KMS-11 (cell line): Measurements from ENCODE around the gene MEOX2.
A peak's percentile ranks its signal among the peaks of the same experiment; 100 is the strongest.

Experiments used
- H2AFZ ChIP-seq: fragments of 200-600 bp; sonication (generic); 2 replicates; pipeline ENCODE4 v1.6.1; 2016; ENCODE audit warnings: antibody characterized with exemption, mixed run types, low read depth
- H3K27ac ChIP-seq: fragments of 200-600 bp; sonication (generic); 2 replicates; pipeline ENCODE4 v1.6.1; 2016; ENCODE audit warnings: mild to moderate bottlenecking, mixed run types
- H3K27me3 ChIP-seq: fragments of 200-600 bp; sonication (generic); 2 replicates; pipeline ENCODE4 v1.6.1; 2017; ENCODE audit warnings: mild to moderate bottlenecking, low read depth, mixed run types, moderate library complexity; ENCODE audit not compliant: insufficient read depth
- H3K36me3 ChIP-seq: fragments of 200-600 bp; sonication (generic); 2 replicates; pipeline ENCODE4 v1.6.1; 2017; ENCODE audit warnings: mild to moderate bottlenecking, mixed run types; ENCODE audit not compliant: insufficient read depth
- H3K4me1 ChIP-seq: fragments of 200-600 bp; sonication (generic); 2 replicates; pipeline ENCODE4 v1.6.1; 2016; ENCODE audit warnings: mild to moderate bottlenecking, low read depth, mixed run types; ENCODE audit not compliant: poor library complexity, severe bottlenecking
- H3K4me2 ChIP-seq: fragments of 200-600 bp; sonication (generic); 2 replicates; pipeline ENCODE4 v1.7.0; 2016; ENCODE audit warnings: mild to moderate bottlenecking, mixed run types
- H3K4me3 ChIP-seq: fragments of 200-600 bp; sonication (generic); IDR thresholded peaks from 2 replicates; pipeline ENCODE4 v1.6.1; 2017; ENCODE audit warnings: low read depth, low read length, mixed read lengths; ENCODE audit not compliant: insufficient read depth
- H3K79me2 ChIP-seq: fragments of 200-600 bp; sonication (generic); 2 replicates; pipeline ENCODE4 v1.6.1; 2016; ENCODE audit warnings: low read depth, mixed run types; ENCODE audit not compliant: insufficient read depth
- H3K9ac ChIP-seq: fragments of 200-600 bp; sonication (generic); 2 replicates; pipeline ENCODE4 v1.6.1; 2016; ENCODE audit warnings: mild to moderate bottlenecking, mixed run types
- H4K20me1 ChIP-seq: fragments of 200-600 bp; sonication (generic); 2 replicates; pipeline ENCODE4 v1.6.1; 2016; ENCODE audit warnings: mild to moderate bottlenecking, mixed run types; ENCODE audit not compliant: insufficient read depth
- TF ChIP-seq, protein P1 (sequence below): fragments of 200-600 bp; sonication (generic); conservative IDR thresholded peaks from 2 replicates; pipeline ENCODE4 v1.6.1; 2017; ENCODE audit warnings: low read depth, mild to moderate bottlenecking, antibody characterized with exemption, low read length, moderate library complexity, mixed read lengths

Gene MEOX2

DNA sequence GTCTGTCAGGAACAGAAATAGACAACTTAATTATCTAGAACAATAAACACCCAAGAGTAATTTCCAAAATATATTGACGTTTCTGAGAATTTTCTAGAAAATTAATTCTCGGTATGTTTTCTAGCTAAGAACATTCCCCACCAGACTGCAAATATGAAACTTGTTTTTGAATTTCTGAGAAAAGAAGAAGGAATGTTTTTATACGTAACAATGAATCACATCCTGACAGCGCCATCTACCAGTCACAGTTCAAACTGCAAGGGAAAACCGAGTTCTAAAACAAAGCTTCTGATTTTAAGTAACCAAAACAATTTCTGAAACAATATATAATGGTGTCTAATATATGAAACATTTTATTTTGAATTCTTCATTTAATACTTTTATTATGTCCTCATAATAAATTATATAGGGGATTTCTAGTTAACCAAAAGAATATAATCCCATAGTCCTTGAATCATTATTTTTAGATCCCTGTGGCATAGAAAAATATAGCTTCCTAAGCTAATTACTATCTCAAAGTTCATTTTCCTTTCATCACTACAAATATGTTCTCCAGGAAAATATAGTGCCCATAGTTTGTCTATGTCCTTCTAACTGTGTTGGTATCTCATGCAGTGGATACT, 34.5 kb upstream of the MEOX2 start:
- Histone ChIP-seq H3K9ac (no peak overlapping the region), H3K27me3 (no peaks in the 10 kb centered on the region), H4K20me1 (no peaks in the 10 kb centered on the region), H3K4me1 (no peaks in the 10 kb centered on the region), H3K36me3 (no peaks in the 10 kb centered on the region), H3K79me2 (no peaks in the 10 kb centered on the region), H3K4me3 (no peak overlapping the region), H3K4me2 (no peak overlapping the region), H3K27ac (no peak overlapping the region), H2AFZ (no peak overlapping the region)
- TF ChIP-seq, protein P1, sequence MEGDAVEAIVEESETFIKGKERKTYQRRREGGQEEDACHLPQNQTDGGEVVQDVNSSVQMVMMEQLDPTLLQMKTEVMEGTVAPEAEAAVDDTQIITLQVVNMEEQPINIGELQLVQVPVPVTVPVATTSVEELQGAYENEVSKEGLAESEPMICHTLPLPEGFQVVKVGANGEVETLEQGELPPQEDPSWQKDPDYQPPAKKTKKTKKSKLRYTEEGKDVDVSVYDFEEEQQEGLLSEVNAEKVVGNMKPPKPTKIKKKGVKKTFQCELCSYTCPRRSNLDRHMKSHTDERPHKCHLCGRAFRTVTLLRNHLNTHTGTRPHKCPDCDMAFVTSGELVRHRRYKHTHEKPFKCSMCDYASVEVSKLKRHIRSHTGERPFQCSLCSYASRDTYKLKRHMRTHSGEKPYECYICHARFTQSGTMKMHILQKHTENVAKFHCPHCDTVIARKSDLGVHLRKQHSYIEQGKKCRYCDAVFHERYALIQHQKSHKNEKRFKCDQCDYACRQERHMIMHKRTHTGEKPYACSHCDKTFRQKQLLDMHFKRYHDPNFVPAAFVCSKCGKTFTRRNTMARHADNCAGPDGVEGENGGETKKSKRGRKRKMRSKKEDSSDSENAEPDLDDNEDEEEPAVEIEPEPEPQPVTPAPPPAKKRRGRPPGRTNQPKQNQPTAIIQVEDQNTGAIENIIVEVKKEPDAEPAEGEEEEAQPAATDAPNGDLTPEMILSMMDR, result peak; percentile 89

DNA sequence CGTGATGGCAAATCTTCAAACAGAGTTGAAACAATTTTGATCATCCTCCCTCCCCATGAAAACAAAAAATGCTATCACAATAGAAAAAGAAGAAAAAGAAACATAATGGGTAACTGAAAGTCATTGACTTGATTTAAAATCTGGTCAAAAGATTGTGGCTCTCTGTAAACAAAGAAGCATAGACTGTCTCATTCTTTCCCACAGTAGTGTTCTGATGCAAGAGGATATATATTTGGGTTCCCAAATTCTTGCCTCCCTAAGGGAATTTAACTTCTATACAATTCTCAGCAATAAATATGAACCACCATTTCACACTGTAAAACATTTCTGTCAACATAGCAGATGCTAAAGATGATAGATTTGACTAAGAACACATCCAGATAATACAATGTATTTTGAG, 32.8 kb upstream of the MEOX2 start:
- H3K4me3 ChIP-seq, result no peak overlapping the region
- no peak overlapping the region for H3K27ac ChIP-seq
- H4K20me1 ChIP-seq, result no peaks in the 10 kb centered on the region
- no peaks in the 10 kb centered on the region for H3K79me2 ChIP-seq
- H3K9ac ChIP-seq, result no peak overlapping the region
- TF ChIP-seq, protein P1, result no peak
- H3K4me1 ChIP-seq, result no peaks in the 10 kb centered on the region
- no peak overlapping the region for H3K4me2 ChIP-seq
- no peaks in the 10 kb centered on the region for H3K36me3 ChIP-seq
- no peak overlapping the region for H2AFZ ChIP-seq
- no peaks in the 10 kb centered on the region for H3K27me3 ChIP-seq

DNA sequence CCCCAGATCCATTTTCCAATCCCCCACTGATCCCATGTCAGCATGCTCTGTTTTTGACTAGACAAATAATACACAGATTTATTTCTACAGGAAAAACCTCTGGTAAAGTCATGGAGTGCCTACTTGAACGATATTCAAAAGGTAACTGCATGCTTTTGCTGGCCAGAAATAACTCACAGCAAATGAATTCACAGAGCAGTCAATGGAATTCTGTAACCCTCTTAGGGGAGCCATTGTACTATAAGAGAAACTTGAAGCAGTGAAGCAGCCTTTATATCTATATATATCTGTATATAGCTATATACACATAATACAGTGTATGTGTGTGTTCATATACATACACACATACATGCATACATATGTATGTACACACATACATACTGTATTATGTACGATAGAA, 29.0 kb upstream of the MEOX2 start:
- no peaks in the 10 kb centered on the region for H4K20me1 ChIP-seq
- H2AFZ ChIP-seq, result no peak overlapping the region
- H3K27me3 ChIP-seq, result no peaks in the 10 kb centered on the region
- no peaks in the 10 kb centered on the region for H3K4me1 ChIP-seq
- H3K36me3 ChIP-seq, result no peaks in the 10 kb centered on the region
- H3K4me2 ChIP-seq, result no peak overlapping the region
- H3K27ac ChIP-seq, result no peak overlapping the region
- H3K79me2 ChIP-seq, result no peaks in the 10 kb centered on the region
- H3K9ac ChIP-seq, result no peak overlapping the region
- no peak overlapping the region for H3K4me3 ChIP-seq
- TF ChIP-seq, protein P1, result no peak

DNA sequence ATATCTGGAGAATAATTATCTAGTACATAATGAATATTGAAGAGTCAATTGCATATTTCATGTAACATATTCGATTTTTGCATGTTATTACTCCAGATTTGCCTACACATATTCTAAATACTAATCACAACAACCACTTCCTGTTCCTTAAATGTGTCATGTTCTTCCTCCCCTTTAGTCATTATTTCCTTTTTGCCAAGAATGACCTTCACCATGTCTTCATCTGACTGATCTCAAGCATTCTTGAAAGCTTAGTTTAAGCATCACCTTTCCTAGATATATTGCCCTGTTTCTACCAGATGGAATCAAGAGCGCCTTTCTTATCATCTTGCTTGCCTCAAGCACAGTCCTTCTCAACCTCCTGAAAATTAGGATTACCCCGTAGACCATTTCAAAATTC, 23.5 kb upstream of the MEOX2 start:
- no peaks in the 10 kb centered on the region for H3K27me3 ChIP-seq
- H3K79me2 ChIP-seq, result no peaks in the 10 kb centered on the region
- no peak overlapping the region for H3K27ac ChIP-seq
- H3K9ac ChIP-seq, result no peak overlapping the region
- H3K4me2 ChIP-seq, result no peak overlapping the region
- H4K20me1 ChIP-seq, result no peaks in the 10 kb centered on the region
- TF ChIP-seq, protein P1, result no peak
- H2AFZ ChIP-seq, result no peak overlapping the region
- H3K4me3 ChIP-seq, result no peak overlapping the region
- no peaks in the 10 kb centered on the region for H3K36me3 ChIP-seq
- no peaks in the 10 kb centered on the region for H3K4me1 ChIP-seq
